A549 (cell line): Measurements from ENCODE around the gene GLOD4.

ENCODE experiments used
- CEBPB ChIP-seq, 2 experiments: fragments of >200 bp in 1 of 2; sonication (Bioruptor Twin) in 1 of 2; formaldehyde crosslinking in 1 of 2; IDR thresholded peaks; 2 replicates each; pipeline ENCODE4 v1.6.1; 2012 to 2016
- CTCF ChIP-seq: fragments of >200 bp; sonication (Bioruptor Twin); formaldehyde crosslinking; IDR thresholded peaks from 3 replicates; pipeline ENCODE4 v1.5.1; 2016
- KDM1A ChIP-seq: fragments of 200-600 bp; sonication (generic); IDR thresholded peaks from 2 replicates; pipeline ENCODE4 v1.6.1; 2016; ENCODE audit warnings: low read depth, mild to moderate bottlenecking
- MYC ChIP-seq: IDR thresholded peaks from 2 replicates; pipeline ENCODE4 v1.6.1; 2012; ENCODE audit warnings: mild to moderate bottlenecking, inconsistent platforms, low read length, improper control_type of control experiment, borderline replicate concordance
- POLR2A ChIP-seq: IDR thresholded peaks from 2 replicates; pipeline ENCODE4 v1.6.1; 2012; ENCODE audit warnings: mild to moderate bottlenecking, low read length

- TF ChIP-seq CTCF (no peak), POLR2A (no peak), MYC (no peak), KDM1A (no peak), CEBPB (IDR thresholded peaks at IDR 0.05) (no peak)
Measured at GRCh38 chr17:746783-747629, 35.1 kb downstream of the GLOD4 start.
